ENCODE data around the gene KCNQ1. TPM values are rescaled to one million over a fixed set of nuclear protein-coding genes. Genes with fewer than 3 reads are reported as not detected.
A peak's percentile ranks its signal among the peaks of the same experiment; 100 is the strongest.

Gene KCNQ1
- total and polyA plus RNA-seq, 7 experiments from 2014 or later, result 14.7 to 46.4 (median 36.9) TPM

- no peaks in the 10 kb centered on the region for H3K27me3 ChIP-seq (ENCODE audit: control insufficient read depth in 2 of 2, insufficient read depth in 2 of 2, low read length in 2 of 2)
- peak overlapping the region in 1 of 9 donors; percentile 46 for H3K27ac Mint-ChIP-seq
- no peaks in the 10 kb centered on the region for H3K36me3 ChIP-seq (ENCODE audit: control insufficient read depth in 2 of 3, insufficient read depth in 3 of 3, low read length in 3 of 3)
- ATAC-seq, result no peak
- intact Hi-C loops (cut with micrococcal nuclease), result no loop called here
- no peaks in the 10 kb centered on the region for H3K4me1 ChIP-seq (ENCODE audit: control insufficient read depth in 2 of 2, insufficient read depth in 2 of 2, low read length in 2 of 2)
- H3K9me3 ChIP-seq (ENCODE audit: control insufficient read depth in 2 of 3, low read length in 3 of 3), result no peaks in the 10 kb centered on the region
- no peaks in the 10 kb centered on the region for H3K9me3 Mint-ChIP-seq
- H3K27ac ChIP-seq (ENCODE audit: low read depth, low read length), result no peak overlapping the region
- peaks cover 0 to 8% (median 0%) of the 10 kb centered on the region in 5 donors for H3K36me3 Mint-ChIP-seq
- peaks cover 0 to 4% (median 0%) of the 10 kb centered on the region in 7 donors for H3K4me1 Mint-ChIP-seq
- DNase-seq, result no peak
- POLR2A ChIA-PET, result no interaction called here
- H3K4me3 Mint-ChIP-seq, result no peak overlapping the region
- H3K27me3 Mint-ChIP-seq, result no peaks in the 10 kb centered on the region
- CTCF ChIA-PET, result no interaction called here
- no peak overlapping the region for H3K4me3 ChIP-seq (ENCODE audit: low read length)
Observed at GRCh38 chr11:2731130-2732125, 286.6 kb downstream of the KCNQ1 start.

GRCh38 chr11:2732261-2732939 lies 287.6 kb downstream of the KCNQ1 start:
- Histone ChIP-seq H3K36me3 (ENCODE audit: control insufficient read depth in 2 of 3, insufficient read depth in 3 of 3, low read length in 3 of 3) (no peaks in the 10 kb centered on the region), H3K4me1 (ENCODE audit: control insufficient read depth in 2 of 2, insufficient read depth in 2 of 2, low read length in 2 of 2) (no peaks in the 10 kb centered on the region), H3K9me3 (ENCODE audit: control insufficient read depth in 2 of 3, low read length in 3 of 3) (no peaks in the 10 kb centered on the region), H3K27ac (ENCODE audit: low read depth, low read length) (no peak overlapping the region), H3K4me3 (ENCODE audit: low read length) (no peak overlapping the region), H3K27me3 (ENCODE audit: control insufficient read depth in 2 of 2, insufficient read depth in 2 of 2, low read length in 2 of 2) (no peaks in the 10 kb centered on the region)
- Mint-ChIP-seq H3K4me3 (no peak overlapping the region), H3K27ac (no peak overlapping the region), H3K9me3 (no peaks in the 10 kb centered on the region), H3K4me1 (peaks cover 0 to 4% (median 0%) of the 10 kb centered on the region in 7 donors), H3K27me3 (no peaks in the 10 kb centered on the region), H3K36me3 (peaks cover 0 to 8% (median 0%) of the 10 kb centered on the region in 5 donors)
- POLR2A ChIA-PET, result no interaction called here
- CTCF ChIA-PET, result no interaction called here
- DNase-seq, result no peak
- intact Hi-C loops (cut with micrococcal nuclease), result no loop called here
- ATAC-seq, result no peak

GRCh38 chr11:2732940-2733628 lies 288.3 kb downstream of the KCNQ1 start:
- H3K4me3 ChIP-seq (ENCODE audit: low read length), result no peak overlapping the region
- Mint-ChIP-seq H3K4me3 (peak overlapping the region in 1 of 10 donors; percentile 51), H3K4me1 (peaks cover 0 to 10% (median 0%) of the 10 kb centered on the region in 7 donors), H3K9me3 (no peaks in the 10 kb centered on the region), H3K27me3 (no peaks in the 10 kb centered on the region), H3K27ac (no peak overlapping the region), H3K36me3 (peaks cover 0 to 8% (median 0%) of the 10 kb centered on the region in 5 donors)
- DNase-seq, result no peak
- no peaks in the 10 kb centered on the region for H3K4me1 ChIP-seq (ENCODE audit: control insufficient read depth in 2 of 2, insufficient read depth in 2 of 2, low read length in 2 of 2)
- ChIA-PET POLR2A (no interaction called here), CTCF (no interaction called here)
- no peak overlapping the region for H3K27ac ChIP-seq (ENCODE audit: low read depth, low read length)
- intact Hi-C loops (cut with micrococcal nuclease), result no loop called here
- no peak for ATAC-seq
- no peaks in the 10 kb centered on the region for H3K36me3 ChIP-seq (ENCODE audit: control insufficient read depth in 2 of 3, insufficient read depth in 3 of 3, low read length in 3 of 3)
- H3K27me3 ChIP-seq (ENCODE audit: control insufficient read depth in 2 of 2, insufficient read depth in 2 of 2, low read length in 2 of 2), result no peaks in the 10 kb centered on the region
- H3K9me3 ChIP-seq (ENCODE audit: control insufficient read depth in 2 of 3, low read length in 3 of 3), result no peaks in the 10 kb centered on the region

GRCh38 chr11:2734181-2735052 lies 289.6 kb downstream of the KCNQ1 start:
- intact Hi-C loops (cut with micrococcal nuclease), result no loop called here
- no peaks in the 10 kb centered on the region for H3K27me3 Mint-ChIP-seq
- H3K27me3 ChIP-seq (ENCODE audit: control insufficient read depth in 2 of 2, insufficient read depth in 2 of 2, low read length in 2 of 2), result no peaks in the 10 kb centered on the region
- no peaks in the 10 kb centered on the region for H3K9me3 Mint-ChIP-seq
- H3K9me3 ChIP-seq (ENCODE audit: control insufficient read depth in 2 of 3, low read length in 3 of 3), result no peaks in the 10 kb centered on the region
- ATAC-seq (no peak), DNase-seq (no peak)
- ChIA-PET POLR2A (no interaction called here), CTCF (no interaction called here)
- H3K4me1 ChIP-seq (ENCODE audit: control insufficient read depth in 2 of 2, insufficient read depth in 2 of 2, low read length in 2 of 2), result no peaks in the 10 kb centered on the region
- H3K4me3 ChIP-seq (ENCODE audit: low read length), result no peak overlapping the region
- no peak overlapping the region for H3K27ac ChIP-seq (ENCODE audit: low read depth, low read length)
- no peak overlapping the region for H3K27ac Mint-ChIP-seq
- no peak overlapping the region for H3K4me3 Mint-ChIP-seq
- peaks cover 0 to 7% (median 0%) of the 10 kb centered on the region in 5 donors for H3K36me3 Mint-ChIP-seq
- peaks cover 0 to 11% (median 0%) of the 10 kb centered on the region in 7 donors for H3K4me1 Mint-ChIP-seq
- H3K36me3 ChIP-seq (ENCODE audit: control insufficient read depth in 2 of 3, insufficient read depth in 3 of 3, low read length in 3 of 3), result no peaks in the 10 kb centered on the region

GRCh38 chr11:2735053-2735589 lies 290.3 kb downstream of the KCNQ1 start:
- no peaks in the 10 kb centered on the region for H3K9me3 Mint-ChIP-seq
- H3K4me1 Mint-ChIP-seq, result peaks cover 0 to 12% (median 0%) of the 10 kb centered on the region in 7 donors
- no peak overlapping the region for H3K27ac Mint-ChIP-seq
- no peak overlapping the region for H3K4me3 Mint-ChIP-seq
- no peaks in the 10 kb centered on the region for H3K27me3 Mint-ChIP-seq
- no peaks in the 10 kb centered on the region for H3K36me3 Mint-ChIP-seq
- DNase-seq (no peak), ATAC-seq (no peak)
- no peaks in the 10 kb centered on the region for H3K4me1 ChIP-seq (ENCODE audit: control insufficient read depth in 2 of 2, insufficient read depth in 2 of 2, low read length in 2 of 2)
- H3K27ac ChIP-seq (ENCODE audit: low read depth, low read length), result no peak overlapping the region
- H3K36me3 ChIP-seq (ENCODE audit: control insufficient read depth in 2 of 3, insufficient read depth in 3 of 3, low read length in 3 of 3), result no peaks in the 10 kb centered on the region
- no peak overlapping the region for H3K4me3 ChIP-seq (ENCODE audit: low read length)
- no peaks in the 10 kb centered on the region for H3K27me3 ChIP-seq (ENCODE audit: control insufficient read depth in 2 of 2, insufficient read depth in 2 of 2, low read length in 2 of 2)
- H3K9me3 ChIP-seq (ENCODE audit: control insufficient read depth in 2 of 3, low read length in 3 of 3), result no peaks in the 10 kb centered on the region
- intact Hi-C loops (cut with micrococcal nuclease), result no loop called here
- ChIA-PET CTCF (no interaction called here), POLR2A (no interaction called here)

Measured in naive thymus-derived CD4-positive, alpha-beta T cell (primary cell).